Body of pancreas (tissue), 4 donors: ENCODE results near the gene RUBCN.
"Not testable (repeated sequence)": the region's sequence is repeated elsewhere in the genome, so short reads cannot be mapped to it uniquely, and the experiment has no call there.

Experiments used
- POLR2A ChIP-seq, 3 donors: fragments of 450-650 bp; IDR thresholded peaks; one replicate each; pipeline ENCODE4 v1.6.1; 2016; ENCODE audit warnings: antibody characterized with exemption in 3 of 3, mild to moderate bottlenecking in 2 of 3
- TF ChIP-seq, protein P1 (sequence below), 7 experiments: fragments of 450-650 bp in 4 of 7; fragments of 200-600 bp in 3 of 7; sonication (generic) in 3 of 7; IDR thresholded peaks; one replicate each; pipeline ENCODE4 v1.5.1; 2016 to 2019; ENCODE audit warnings: antibody characterized with exemption in 7 of 7

DNA sequence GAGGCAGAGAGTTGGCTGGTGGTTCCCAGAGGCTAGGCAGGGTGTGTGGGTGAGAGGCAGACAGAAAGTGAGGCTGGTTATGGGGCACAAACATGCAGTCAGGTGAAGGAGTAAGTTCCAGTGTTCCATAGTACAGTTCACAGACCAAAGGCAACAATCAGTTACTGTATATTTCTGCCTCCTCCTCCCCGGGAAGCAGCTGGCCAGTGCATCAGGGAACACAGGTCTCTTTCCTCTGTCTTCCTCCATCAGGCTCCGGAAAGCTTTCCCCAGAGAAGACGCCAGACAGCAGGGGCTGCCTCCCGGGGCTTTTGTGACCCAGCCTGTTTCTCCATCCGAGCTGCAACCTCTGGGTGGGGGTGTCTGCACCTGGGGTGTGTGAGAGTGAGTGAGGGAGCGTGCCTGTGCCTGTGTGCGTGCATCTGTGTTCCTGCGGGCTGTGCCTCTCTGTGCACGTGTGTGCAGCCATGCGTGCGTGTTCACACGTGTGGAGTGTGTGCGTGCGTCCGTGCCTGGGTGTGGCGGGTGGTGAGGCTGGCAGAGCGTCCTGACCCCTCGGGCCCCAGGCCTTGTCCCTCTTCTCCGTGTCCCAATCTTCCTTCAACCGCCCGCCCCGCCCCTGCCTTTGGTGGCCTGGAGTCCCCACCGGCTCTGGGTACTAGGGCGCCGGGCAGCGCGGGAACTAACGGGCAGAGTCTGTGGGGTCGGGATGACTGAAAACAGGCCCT, 72.1 kb downstream of the RUBCN start:
- TF ChIP-seq, protein P1, sequence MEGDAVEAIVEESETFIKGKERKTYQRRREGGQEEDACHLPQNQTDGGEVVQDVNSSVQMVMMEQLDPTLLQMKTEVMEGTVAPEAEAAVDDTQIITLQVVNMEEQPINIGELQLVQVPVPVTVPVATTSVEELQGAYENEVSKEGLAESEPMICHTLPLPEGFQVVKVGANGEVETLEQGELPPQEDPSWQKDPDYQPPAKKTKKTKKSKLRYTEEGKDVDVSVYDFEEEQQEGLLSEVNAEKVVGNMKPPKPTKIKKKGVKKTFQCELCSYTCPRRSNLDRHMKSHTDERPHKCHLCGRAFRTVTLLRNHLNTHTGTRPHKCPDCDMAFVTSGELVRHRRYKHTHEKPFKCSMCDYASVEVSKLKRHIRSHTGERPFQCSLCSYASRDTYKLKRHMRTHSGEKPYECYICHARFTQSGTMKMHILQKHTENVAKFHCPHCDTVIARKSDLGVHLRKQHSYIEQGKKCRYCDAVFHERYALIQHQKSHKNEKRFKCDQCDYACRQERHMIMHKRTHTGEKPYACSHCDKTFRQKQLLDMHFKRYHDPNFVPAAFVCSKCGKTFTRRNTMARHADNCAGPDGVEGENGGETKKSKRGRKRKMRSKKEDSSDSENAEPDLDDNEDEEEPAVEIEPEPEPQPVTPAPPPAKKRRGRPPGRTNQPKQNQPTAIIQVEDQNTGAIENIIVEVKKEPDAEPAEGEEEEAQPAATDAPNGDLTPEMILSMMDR (IDR thresholded peaks at IDR 0.05) = not testable (repeated sequence)
- TF ChIP-seq POLR2A (IDR thresholded peaks at IDR 0.05) = not testable (repeated sequence)
